HPDE6-E6E7 (cell line): ENCODE results near the gene LSM3.

Source experiments
- DNase-seq: peaks from one replicate; pipeline ENCODE4 v3.0.0; 2011; ENCODE audit warnings: missing footprints; ENCODE audit errors: extremely low spot score

The LSM3 gene

GRCh38 chr3:14200841-14201240, 22.2 kb downstream of the LSM3 start:
- DNase-seq = no peak

GRCh38 chr3:14201940-14202684, 23.5 kb downstream of the LSM3 start:
- no peak for DNase-seq

- no peak for DNase-seq
Measured at GRCh38 chr3:14202874-14203520, 24.4 kb downstream of the LSM3 start.

GRCh38 chr3:14203521-14204079, 25.0 kb downstream of the LSM3 start:
- no peak for DNase-seq

- no peak for DNase-seq
Measured at GRCh38 chr3:14204515-14205284, 26.1 kb downstream of the LSM3 start.

- DNase-seq = no peak
Measured at GRCh38 chr3:14206548-14207177, 28.0 kb downstream of the LSM3 start.

- DNase-seq = no peak
Measured at GRCh38 chr3:14208168-14208567, 29.6 kb downstream of the LSM3 start.

GRCh38 chr3:14208977-14209394, 30.4 kb downstream of the LSM3 start:
- no peak for DNase-seq

GRCh38 chr3:14209581-14210289, 31.1 kb downstream of the LSM3 start:
- DNase-seq = no peak

GRCh38 chr3:14210290-14210688, 31.7 kb downstream of the LSM3 start:
- DNase-seq = no peak

- no peak for DNase-seq
Measured at GRCh38 chr3:14210843-14211594, 32.4 kb downstream of the LSM3 start.

GRCh38 chr3:14211621-14212020, 33.0 kb downstream of the LSM3 start:
- DNase-seq = no peak

- no peak for DNase-seq
Measured at GRCh38 chr3:14212032-14212431, 33.4 kb downstream of the LSM3 start.

GRCh38 chr3:14213066-14213774, 34.6 kb downstream of the LSM3 start:
- no peak for DNase-seq

GRCh38 chr3:14214764-14215163, 36.1 kb downstream of the LSM3 start:
- DNase-seq = no peak

- DNase-seq = no peak
Measured at GRCh38 chr3:14216257-14217048, 37.8 kb downstream of the LSM3 start.

- no peak for DNase-seq
Measured at GRCh38 chr3:14218355-14218754, 39.7 kb downstream of the LSM3 start.

GRCh38 chr3:14220933-14221332, 42.3 kb downstream of the LSM3 start:
- no peak for DNase-seq

- no peak for DNase-seq
Measured at GRCh38 chr3:14221902-14222301, 43.3 kb downstream of the LSM3 start.
